ENCODE measurements around the gene PSMC3.

Gene PSMC3

GRCh38 chr11:47393163-47394049 lies 32.8 kb downstream of the PSMC3 start:
- H3K27ac ChIP-seq (ENCODE audit: low read length), result no peak overlapping the region
- H3K4me3 ChIP-seq (ENCODE audit: low read length), result no peak overlapping the region
- no peaks in the 10 kb centered on the region for H3K27me3 ChIP-seq (ENCODE audit: control insufficient read depth, insufficient read depth, low read length)
- no peaks in the 10 kb centered on the region for H3K36me3 ChIP-seq (ENCODE audit: control insufficient read depth, insufficient read depth, low read length)
- WGBS (ENCODE audit: insufficient coverage, insufficient read length), result no CpG with 5 or more reads among the region's 20 CpGs
- no peak for DNase-seq (ENCODE audit: low read depth, low spot score)
- H3K9me3 ChIP-seq (ENCODE audit: control insufficient read depth, insufficient read depth, low read length), result no peaks in the 10 kb centered on the region
- H3K4me1 ChIP-seq (ENCODE audit: control insufficient read depth, insufficient read depth, low read length), result no peaks in the 10 kb centered on the region; the same call in 1 of the 2 replicates

- no CpG with 5 or more reads among the region's 14 CpGs for WGBS (ENCODE audit: insufficient coverage, insufficient read length)
- DNase-seq (ENCODE audit: low read depth, low spot score), result no peak
- Histone ChIP-seq H3K4me3 (ENCODE audit: low read length) (no peak overlapping the region), H3K27ac (ENCODE audit: low read length) (no peak overlapping the region), H3K27me3 (ENCODE audit: control insufficient read depth, insufficient read depth, low read length) (no peaks in the 10 kb centered on the region), H3K9me3 (ENCODE audit: control insufficient read depth, insufficient read depth, low read length) (no peaks in the 10 kb centered on the region), H3K4me1 (ENCODE audit: control insufficient read depth, insufficient read depth, low read length) (no peaks in the 10 kb centered on the region; the same call in 1 of the 2 replicates), H3K36me3 (ENCODE audit: control insufficient read depth, insufficient read depth, low read length) (no peaks in the 10 kb centered on the region)
Observed at GRCh38 chr11:47392546-47393162, 33.6 kb downstream of the PSMC3 start.

- H3K27me3 ChIP-seq (ENCODE audit: control insufficient read depth, insufficient read depth, low read length), result no peaks in the 10 kb centered on the region
- H3K27ac ChIP-seq (ENCODE audit: low read length), result no peak overlapping the region
- no peaks in the 10 kb centered on the region; the same call in 1 of the 2 replicates for H3K4me1 ChIP-seq (ENCODE audit: control insufficient read depth, insufficient read depth, low read length)
- H3K4me3 ChIP-seq (ENCODE audit: low read length), result no peak overlapping the region
- DNase-seq (ENCODE audit: low read depth, low spot score), result no peak
- no CpG with 5 or more reads among the region's 16 CpGs for WGBS (ENCODE audit: insufficient coverage, insufficient read length)
- H3K9me3 ChIP-seq (ENCODE audit: control insufficient read depth, insufficient read depth, low read length), result no peaks in the 10 kb centered on the region
- H3K36me3 ChIP-seq (ENCODE audit: control insufficient read depth, insufficient read depth, low read length), result no peaks in the 10 kb centered on the region
Observed at GRCh38 chr11:47391711-47392432, 34.4 kb downstream of the PSMC3 start.

- H3K27me3 ChIP-seq (ENCODE audit: control insufficient read depth, insufficient read depth, low read length), result no peaks in the 10 kb centered on the region
- H3K4me3 ChIP-seq (ENCODE audit: low read length), result no peak overlapping the region
- WGBS (ENCODE audit: insufficient coverage, insufficient read length), result no CpG with 5 or more reads among the region's 11 CpGs
- H3K4me1 ChIP-seq (ENCODE audit: control insufficient read depth, insufficient read depth, low read length), result no peaks in the 10 kb centered on the region; the same call in 1 of the 2 replicates
- no peak for DNase-seq (ENCODE audit: low read depth, low spot score)
- H3K9me3 ChIP-seq (ENCODE audit: control insufficient read depth, insufficient read depth, low read length), result no peaks in the 10 kb centered on the region
- H3K27ac ChIP-seq (ENCODE audit: low read length), result no peak overlapping the region
- no peaks in the 10 kb centered on the region for H3K36me3 ChIP-seq (ENCODE audit: control insufficient read depth, insufficient read depth, low read length)
Observed at GRCh38 chr11:47391077-47391583, 35.1 kb downstream of the PSMC3 start.

GRCh38 chr11:47390422-47390760 lies 35.8 kb downstream of the PSMC3 start:
- H3K4me3 ChIP-seq (ENCODE audit: low read length), result no peak overlapping the region
- no peaks in the 10 kb centered on the region for H3K36me3 ChIP-seq (ENCODE audit: control insufficient read depth, insufficient read depth, low read length)
- no peaks in the 10 kb centered on the region for H3K27me3 ChIP-seq (ENCODE audit: control insufficient read depth, insufficient read depth, low read length)
- no peaks in the 10 kb centered on the region for H3K9me3 ChIP-seq (ENCODE audit: control insufficient read depth, insufficient read depth, low read length)
- no peak for DNase-seq (ENCODE audit: low read depth, low spot score)
- no peak overlapping the region for H3K27ac ChIP-seq (ENCODE audit: low read length)
- no peaks in the 10 kb centered on the region; the same call in 1 of the 2 replicates for H3K4me1 ChIP-seq (ENCODE audit: control insufficient read depth, insufficient read depth, low read length)
- no CpG with 5 or more reads among the region's 6 CpGs for WGBS (ENCODE audit: insufficient coverage, insufficient read length)

- DNase-seq (ENCODE audit: low read depth, low spot score), result no peak
- Histone ChIP-seq H3K36me3 (ENCODE audit: control insufficient read depth, insufficient read depth, low read length) (no peaks in the 10 kb centered on the region), H3K27ac (ENCODE audit: low read length) (no peak overlapping the region), H3K4me1 (ENCODE audit: control insufficient read depth, insufficient read depth, low read length) (no peaks in the 10 kb centered on the region), H3K9me3 (ENCODE audit: control insufficient read depth, insufficient read depth, low read length) (no peaks in the 10 kb centered on the region), H3K4me3 (ENCODE audit: low read length) (no peak overlapping the region), H3K27me3 (ENCODE audit: control insufficient read depth, insufficient read depth, low read length) (no peaks in the 10 kb centered on the region)
- WGBS (ENCODE audit: insufficient coverage, insufficient read length), result no CpG with 5 or more reads among the region's 17 CpGs
Observed at GRCh38 chr11:47389577-47390421, 36.4 kb downstream of the PSMC3 start.

- H3K4me1 ChIP-seq (ENCODE audit: control insufficient read depth, insufficient read depth, low read length), result no peaks in the 10 kb centered on the region
- no peak for DNase-seq (ENCODE audit: low read depth, low spot score)
- no CpG with 5 or more reads among the region's 28 CpGs for WGBS (ENCODE audit: insufficient coverage, insufficient read length)
Observed at GRCh38 chr11:47388697-47389576, 37.3 kb downstream of the PSMC3 start.

GRCh38 chr11:47387944-47388696 lies 38.1 kb downstream of the PSMC3 start:
- no CpG with 5 or more reads among the region's 13 CpGs for WGBS (ENCODE audit: insufficient coverage, insufficient read length)
- no peak for DNase-seq (ENCODE audit: low read depth, low spot score)
- Histone ChIP-seq H3K27ac (ENCODE audit: low read length) (no peak overlapping the region), H3K9me3 (ENCODE audit: control insufficient read depth, insufficient read depth, low read length) (no peaks in the 10 kb centered on the region), H3K36me3 (ENCODE audit: control insufficient read depth, insufficient read depth, low read length) (no peaks in the 10 kb centered on the region), H3K27me3 (ENCODE audit: control insufficient read depth, insufficient read depth, low read length) (no peaks in the 10 kb centered on the region), H3K4me3 (ENCODE audit: low read length) (no peak overlapping the region), H3K4me1 (ENCODE audit: control insufficient read depth, insufficient read depth, low read length) (no peaks in the 10 kb centered on the region)

More at GRCh38 chr11:47388697-47389576, 37.3 kb downstream of the PSMC3 start:
- H3K9me3 ChIP-seq (ENCODE audit: control insufficient read depth, insufficient read depth, low read length), result no peaks in the 10 kb centered on the region
- no peak overlapping the region for H3K4me3 ChIP-seq (ENCODE audit: low read length)
- no peaks in the 10 kb centered on the region for H3K36me3 ChIP-seq (ENCODE audit: control insufficient read depth, insufficient read depth, low read length)
- no peaks in the 10 kb centered on the region for H3K27me3 ChIP-seq (ENCODE audit: control insufficient read depth, insufficient read depth, low read length)
- H3K27ac ChIP-seq (ENCODE audit: low read length), result no peak overlapping the region

- no CpG with 5 or more reads among the region's 4 CpGs for WGBS (ENCODE audit: insufficient coverage, insufficient read length)
- no peaks in the 10 kb centered on the region for H3K9me3 ChIP-seq (ENCODE audit: control insufficient read depth, insufficient read depth, low read length)
- H3K4me3 ChIP-seq (ENCODE audit: low read length), result no peak overlapping the region
- DNase-seq (ENCODE audit: low read depth, low spot score), result no peak
- H3K27me3 ChIP-seq (ENCODE audit: control insufficient read depth, insufficient read depth, low read length), result no peaks in the 10 kb centered on the region
- no peaks in the 10 kb centered on the region for H3K36me3 ChIP-seq (ENCODE audit: control insufficient read depth, insufficient read depth, low read length)
- H3K4me1 ChIP-seq (ENCODE audit: control insufficient read depth, insufficient read depth, low read length), result no peaks in the 10 kb centered on the region
- H3K27ac ChIP-seq (ENCODE audit: low read length), result no peak overlapping the region
Observed at GRCh38 chr11:47384498-47384897, 41.7 kb downstream of the PSMC3 start.
